Measurements from ENCODE around the gene CX3CL1. TPM values are rescaled to one million over a fixed set of nuclear protein-coding genes. Genes with fewer than 3 reads are reported as not detected.

Gene CX3CL1
- total RNA-seq, 2 donors from 2014 or later: not detected

DNA sequence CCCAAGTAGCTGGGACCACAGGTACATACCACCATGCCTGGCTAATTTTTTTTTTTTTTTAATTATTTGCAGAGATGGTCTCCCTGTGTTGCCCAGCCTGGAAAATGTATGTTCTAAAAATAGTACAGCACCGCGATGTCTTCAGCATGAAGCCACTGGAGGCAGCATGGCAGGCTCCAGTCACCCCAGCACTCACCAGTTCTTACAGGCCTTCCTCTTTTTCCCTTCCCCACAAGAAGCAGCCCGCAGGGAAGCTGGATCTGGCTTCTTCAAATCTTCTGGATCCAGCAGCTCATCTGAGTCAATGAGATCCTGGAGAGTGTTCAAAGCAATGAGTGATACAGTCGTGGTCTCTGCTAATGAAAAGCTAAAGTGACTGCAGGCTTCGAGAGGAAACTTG, 58.7 kb downstream of the CX3CL1 start:
- ATAC-seq (no peak), DNase-seq (no peak)
- Mint-ChIP-seq H3K4me1 (no peaks in the 10 kb centered on the region), H3K27me3 (no peaks in the 10 kb centered on the region), H3K36me3 (ENCODE audit: low read depth) (peaks cover 12% of the 10 kb centered on the region), H3K27ac (no peak overlapping the region), H3K4me3 (no peak overlapping the region)
- no peaks in the 10 kb centered on the region for H3K9me3 ChIP-seq (ENCODE audit: control insufficient read depth, low read length, poor library complexity, severe bottlenecking)

DNA sequence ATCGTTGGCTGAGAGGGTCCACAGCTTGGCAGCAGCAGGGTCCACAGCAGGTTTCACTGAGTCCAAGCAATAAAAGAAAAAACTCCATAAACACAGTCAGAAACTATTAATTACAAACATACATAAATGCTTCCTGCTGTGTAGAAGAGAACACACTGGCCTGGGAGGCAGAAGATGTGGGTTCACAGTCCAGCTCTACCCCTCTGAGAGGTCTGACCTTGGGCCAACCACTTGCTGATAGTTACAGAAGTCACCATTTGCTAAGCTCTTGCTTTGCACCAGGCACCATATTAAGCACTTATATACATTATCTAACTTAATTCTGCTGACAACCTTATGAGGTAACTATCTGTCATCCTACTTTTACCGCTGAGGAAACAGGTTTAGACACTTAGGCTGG, 60.2 kb downstream of the CX3CL1 start:
- H3K27ac Mint-ChIP-seq: no peak overlapping the region
- no peaks in the 10 kb centered on the region for H3K9me3 ChIP-seq (ENCODE audit: control insufficient read depth, low read length, poor library complexity, severe bottlenecking)
- ATAC-seq (no peak), DNase-seq (no peak)
- H3K4me3 Mint-ChIP-seq: no peak overlapping the region
- H3K27me3 Mint-ChIP-seq: no peaks in the 10 kb centered on the region
- peaks cover 10% of the 10 kb centered on the region for H3K36me3 Mint-ChIP-seq (ENCODE audit: low read depth)
- H3K4me1 Mint-ChIP-seq: no peaks in the 10 kb centered on the region

DNA sequence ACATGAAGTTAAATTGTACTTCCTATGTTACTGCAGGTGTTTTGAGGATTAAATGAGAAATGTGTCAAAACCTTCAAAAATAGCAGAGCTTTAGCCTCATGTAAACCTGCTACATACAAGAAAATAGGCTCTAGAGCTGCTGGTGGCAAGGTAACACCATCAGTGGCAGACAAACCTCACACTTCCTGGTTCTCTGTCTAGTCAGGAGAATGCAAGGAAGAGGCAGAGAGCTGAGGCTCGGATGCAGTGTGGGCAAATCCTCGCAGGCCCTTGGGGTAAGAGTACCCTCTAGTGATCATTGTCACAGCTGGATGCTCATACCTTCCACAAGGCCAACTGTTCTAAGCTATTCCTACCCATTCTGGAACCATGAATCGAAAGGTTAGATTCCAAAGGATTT, 60.7 kb downstream of the CX3CL1 start:
- peaks cover 9% of the 10 kb centered on the region for H3K36me3 Mint-ChIP-seq (ENCODE audit: low read depth)
- ATAC-seq: no peak
- no peak overlapping the region for H3K4me3 Mint-ChIP-seq
- no peak overlapping the region for H3K27ac Mint-ChIP-seq
- no peak for DNase-seq
- no peaks in the 10 kb centered on the region for H3K9me3 ChIP-seq (ENCODE audit: control insufficient read depth, low read length, poor library complexity, severe bottlenecking)
- no peaks in the 10 kb centered on the region for H3K4me1 Mint-ChIP-seq
- H3K27me3 Mint-ChIP-seq: no peaks in the 10 kb centered on the region

DNA sequence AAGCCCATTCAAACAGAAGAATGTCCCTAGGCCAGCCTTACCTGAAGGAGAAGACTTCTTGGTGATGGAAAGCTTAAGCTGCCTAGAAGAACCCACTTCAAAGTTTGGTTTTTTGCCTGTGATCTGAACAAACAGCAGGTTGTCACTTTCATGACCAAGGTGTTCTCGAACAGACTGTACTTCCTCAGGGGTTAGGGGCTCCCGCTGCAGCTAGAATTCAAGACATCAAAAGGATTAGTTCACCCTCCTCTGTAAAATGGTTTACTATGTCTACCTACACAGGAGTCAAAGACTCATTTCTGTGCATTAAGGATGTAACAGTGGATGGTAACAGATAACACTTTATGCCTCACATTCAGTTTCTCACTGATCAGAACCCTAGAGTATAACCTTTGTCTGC, 61.7 kb downstream of the CX3CL1 start:
- H3K9me3 ChIP-seq (ENCODE audit: control insufficient read depth, low read length, poor library complexity, severe bottlenecking): no peaks in the 10 kb centered on the region
- H3K4me1 Mint-ChIP-seq: peaks cover 3% of the 10 kb centered on the region
- peaks cover 10% of the 10 kb centered on the region for H3K36me3 Mint-ChIP-seq (ENCODE audit: low read depth)
- no peak for DNase-seq
- H3K27me3 Mint-ChIP-seq: no peaks in the 10 kb centered on the region
- H3K27ac Mint-ChIP-seq: no peak overlapping the region
- ATAC-seq: no peak
- no peak overlapping the region for H3K4me3 Mint-ChIP-seq

Other genes with a start within 250 kb of the CX3CL1 start
- 100 to 1,000 TPM; 109 to 118 TPM for gene PSME3IP1, start 186.5 kb upstream of the CX3CL1 start, total RNA-seq
- gene RSPRY1, start 186.2 kb upstream of the CX3CL1 start, total RNA-seq: 10 to 100 TPM; 19.1 to 23.8 TPM
- 10 to 100 TPM; 37.0 to 39.6 TPM for gene ARL2BP, start 127.2 kb upstream of the CX3CL1 start, total RNA-seq
- gene PLLP, start 87.8 kb upstream of the CX3CL1 start, total RNA-seq: under 1 TPM; 0.16 to 0.75 TPM
- not detected for gene CCL22, start 13.7 kb upstream of the CX3CL1 start, total RNA-seq
- gene CCL17, start 32.3 kb downstream of the CX3CL1 start, total RNA-seq: not detected
- gene CIAPIN1, start 74.9 kb downstream of the CX3CL1 start, total RNA-seq: 10 to 100 TPM; 19.3 to 35.0 TPM
- gene COQ9, start 75.0 kb downstream of the CX3CL1 start, total RNA-seq: 10 to 100 TPM; 14.2 to 15.3 TPM
- 10 to 100 TPM; 76.1 to 82.6 TPM for gene POLR2C, start 90.2 kb downstream of the CX3CL1 start, total RNA-seq
- gene DOK4, start 114.0 kb downstream of the CX3CL1 start, total RNA-seq: 1 to 10 TPM; 1.8 to 2.6 TPM
- 1 to 10 TPM; 3.1 to 4.9 TPM for gene CCDC102A, start 164.1 kb downstream of the CX3CL1 start, total RNA-seq
- gene ADGRG5, start 170.2 kb downstream of the CX3CL1 start, total RNA-seq: 1 to 10 TPM; 1.6 to 2.8 TPM

All from T-helper 17 cell (primary cell).